ENCODE data around the gene SWI5.
"Not testable (repeated sequence)": the region's sequence is repeated elsewhere in the genome, so short reads cannot be mapped to it uniquely, and the experiment has no call there.

The SWI5 gene

DNA sequence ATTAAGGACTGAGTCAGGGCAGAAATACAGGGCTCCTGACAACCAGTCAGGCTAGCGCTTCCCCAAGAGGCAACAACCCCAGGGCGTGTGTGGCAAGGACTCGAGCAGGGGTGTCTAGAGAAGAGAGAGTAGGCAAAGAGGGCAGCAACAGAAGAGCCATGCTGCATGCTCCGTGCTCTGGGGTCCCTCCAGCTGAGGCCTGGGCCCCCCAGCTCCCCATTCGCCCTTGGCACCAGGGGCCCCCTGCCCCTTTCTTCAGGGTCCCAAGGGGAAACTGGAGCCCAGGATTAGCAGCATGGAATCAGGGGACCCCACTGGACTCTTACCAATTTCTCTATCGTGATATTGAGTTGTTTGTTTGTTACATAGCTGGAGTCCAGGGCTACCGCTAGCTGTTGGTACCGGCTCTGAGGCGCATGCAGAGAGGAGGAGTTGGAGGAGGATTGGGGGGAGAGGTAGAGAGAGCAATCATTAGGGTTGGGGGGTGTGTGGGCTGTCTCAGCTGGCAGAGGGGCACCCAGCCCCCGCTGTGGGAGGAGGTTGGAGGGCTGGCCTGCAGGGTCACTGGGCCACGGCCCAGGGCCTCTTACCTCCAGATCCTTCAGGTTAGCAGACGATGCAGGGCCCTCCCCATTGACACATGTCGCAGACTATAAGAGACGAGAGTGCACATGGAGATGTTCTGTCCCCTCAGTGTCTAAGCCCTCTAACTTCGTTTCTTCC is 9.0 kb upstream of the SWI5 start:
- Histone ChIP-seq H3K36me3 (ENCODE audit: control insufficient read depth in 1 of 2, insufficient read depth in 2 of 2, low read length in 2 of 2) (peaks cover 41 to 70% of the 10 kb centered on the region in 2 donors), H3K27me3 (ENCODE audit: low read depth, low read length) (no peaks in the 10 kb centered on the region), H3K9me3 (ENCODE audit: control insufficient read depth in 1 of 2, low read length in 2 of 2) (no peaks in the 10 kb centered on the region), H3K4me3 (ENCODE audit: low read depth in 1 of 2, low read length in 2 of 2) (no peak overlapping the region), H3K27ac (ENCODE audit: low read length) (no peak overlapping the region), H3K4me1 (ENCODE audit: control insufficient read depth in 1 of 2, insufficient read depth in 2 of 2, low read length in 2 of 2) (no peaks in the 10 kb centered on the region)

DNA sequence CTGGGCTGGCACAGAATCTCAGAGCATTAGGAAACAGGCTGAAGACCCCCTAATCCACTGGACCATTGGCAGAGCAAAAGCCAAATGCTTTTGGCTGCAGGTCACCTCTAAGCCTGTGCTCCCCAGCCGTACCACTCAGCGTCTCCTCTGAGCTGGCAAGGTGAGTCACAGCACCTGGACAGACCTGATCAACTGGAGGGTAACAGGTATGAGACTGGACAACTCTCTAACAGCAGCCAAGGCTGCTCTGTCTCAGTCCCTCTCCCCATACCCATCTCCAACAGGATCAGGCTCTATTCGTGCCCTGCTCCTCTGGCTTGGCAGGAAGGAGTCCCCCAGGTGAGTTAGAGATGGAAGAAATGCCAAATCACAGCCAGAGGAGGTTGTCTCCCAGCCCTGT is 5.0 kb upstream of the SWI5 start:
- Histone ChIP-seq H3K27ac (ENCODE audit: low read length) (no peak overlapping the region), H3K4me1 (ENCODE audit: control insufficient read depth in 1 of 2, insufficient read depth in 2 of 2, low read length in 2 of 2) (peaks cover 6 to 26% of the 10 kb centered on the region in 2 donors), H3K4me3 (ENCODE audit: low read depth in 1 of 2, low read length in 2 of 2) (no peak overlapping the region), H3K9me3 (ENCODE audit: control insufficient read depth in 1 of 2, low read length in 2 of 2) (no peaks in the 10 kb centered on the region), H3K27me3 (ENCODE audit: low read depth, low read length) (no peaks in the 10 kb centered on the region), H3K36me3 (ENCODE audit: control insufficient read depth in 1 of 2, insufficient read depth in 2 of 2, low read length in 2 of 2) (peaks cover 33 to 55% of the 10 kb centered on the region in 2 donors)

DNA sequence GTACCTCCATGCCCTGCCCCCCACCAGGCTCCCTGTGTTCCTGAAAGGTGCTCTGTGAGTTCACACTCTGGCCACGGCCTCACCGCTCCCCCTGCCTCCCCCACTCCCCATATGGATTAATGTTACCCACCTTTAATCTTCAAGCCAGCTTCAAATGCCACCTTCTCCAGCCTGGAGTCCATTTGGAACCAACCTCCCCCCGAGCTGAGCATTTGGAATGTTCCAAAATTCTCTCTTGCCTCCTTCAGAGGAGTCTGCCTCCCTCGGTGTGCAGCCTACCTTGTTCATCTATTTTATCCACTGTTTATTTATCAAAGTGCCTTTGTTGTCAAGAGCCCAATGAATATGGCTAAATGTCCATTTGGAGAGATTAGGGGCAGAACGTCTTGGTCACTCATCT is 4.6 kb upstream of the SWI5 start:
- Histone ChIP-seq H3K4me3 (ENCODE audit: low read depth in 1 of 2, low read length in 2 of 2) (no peak overlapping the region), H3K27ac (ENCODE audit: low read length) (no peak overlapping the region), H3K4me1 (ENCODE audit: control insufficient read depth in 1 of 2, insufficient read depth in 2 of 2, low read length in 2 of 2) (peaks cover 6 to 26% of the 10 kb centered on the region in 2 donors), H3K27me3 (ENCODE audit: low read depth, low read length) (no peaks in the 10 kb centered on the region), H3K9me3 (ENCODE audit: control insufficient read depth in 1 of 2, low read length in 2 of 2) (no peaks in the 10 kb centered on the region), H3K36me3 (ENCODE audit: control insufficient read depth in 1 of 2, insufficient read depth in 2 of 2, low read length in 2 of 2) (peaks cover 30 to 51% of the 10 kb centered on the region in 2 donors)

DNA sequence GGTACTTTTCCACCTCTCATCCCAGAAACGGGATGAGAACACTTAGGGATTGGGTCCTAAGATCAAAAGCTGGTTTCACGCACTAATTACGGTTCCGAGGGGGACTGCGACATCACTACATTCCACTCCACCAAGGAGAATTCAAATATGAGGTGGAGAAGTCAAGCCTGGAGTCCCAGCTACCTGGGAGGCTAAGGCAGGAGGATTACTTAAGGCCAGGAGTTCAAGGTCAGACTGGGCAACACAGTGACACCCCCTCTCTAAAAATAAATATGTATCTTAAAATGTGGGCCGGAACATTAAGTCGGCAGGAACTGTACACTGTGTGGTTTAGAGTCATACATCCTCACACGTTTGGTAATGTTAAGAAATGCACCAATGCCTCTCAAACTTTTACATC is 1.8 kb upstream of the SWI5 start:
- H3K9me3 ChIP-seq (ENCODE audit: control insufficient read depth in 1 of 2, low read length in 2 of 2) = no peaks in the 10 kb centered on the region
- peaks cover 17 to 33% of the 10 kb centered on the region in 2 donors for H3K36me3 ChIP-seq (ENCODE audit: control insufficient read depth in 1 of 2, insufficient read depth in 2 of 2, low read length in 2 of 2)
- peaks cover 6 to 38% of the 10 kb centered on the region in 2 donors for H3K4me1 ChIP-seq (ENCODE audit: control insufficient read depth in 1 of 2, insufficient read depth in 2 of 2, low read length in 2 of 2)
- peak overlapping the region; percentile 74 to 96 for H3K4me3 ChIP-seq (ENCODE audit: low read depth in 1 of 2, low read length in 2 of 2)
- H3K27me3 ChIP-seq (ENCODE audit: low read depth, low read length) = no peaks in the 10 kb centered on the region
- no peak overlapping the region for H3K27ac ChIP-seq (ENCODE audit: low read length)

DNA sequence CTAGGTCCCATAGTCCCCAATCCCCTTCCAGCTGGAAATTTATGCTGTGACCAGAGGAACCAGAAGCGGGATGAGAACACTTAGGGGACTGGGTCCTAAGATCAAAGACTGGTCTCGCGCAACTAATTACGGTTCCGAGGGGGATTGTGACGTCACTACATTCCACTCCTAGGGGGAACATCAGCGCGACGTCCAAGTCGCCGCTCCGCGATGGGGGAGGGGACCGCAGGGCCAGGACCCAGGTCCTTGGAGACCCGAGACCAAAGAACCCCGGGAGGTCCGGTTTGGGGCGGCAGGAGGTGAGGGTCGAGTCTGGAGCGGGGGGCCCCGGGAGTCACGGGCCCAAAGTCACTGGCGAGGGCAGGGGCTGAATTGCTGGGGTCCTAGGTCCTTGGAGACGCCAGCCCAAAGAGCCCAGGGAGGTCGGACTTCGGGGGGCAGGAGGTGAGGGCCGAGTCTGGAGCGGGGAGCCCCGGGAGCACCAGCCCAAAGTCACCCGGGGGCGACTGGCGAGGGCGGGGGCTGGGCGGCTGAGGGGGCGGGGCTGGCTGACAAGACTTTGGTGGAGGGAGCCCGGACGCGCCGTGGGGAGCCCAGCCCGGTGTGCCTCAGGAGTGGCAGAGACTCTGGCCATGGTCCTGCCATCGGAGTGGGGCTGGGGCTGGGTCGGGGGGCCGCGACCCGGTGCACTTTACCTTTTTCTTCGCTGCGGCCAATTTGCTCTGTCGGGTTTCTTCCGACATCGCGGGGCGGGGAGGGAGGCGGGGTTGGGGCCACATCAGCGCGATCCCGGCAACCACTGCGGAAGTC is 673 bp upstream of the SWI5 start, which contains the start of gene GOLGA2:
Gene GOLGA2 (minus strand): TSS at position 810 of the 810 bp plus-strand sequence. CDS start 31 bp downstream, at position 779.
- Histone ChIP-seq H3K27ac (ENCODE audit: low read length) (peak within 1 kb of the TSS; percentile 85), H3K4me1 (ENCODE audit: control insufficient read depth in 1 of 2, insufficient read depth in 2 of 2, low read length in 2 of 2) (peaks cover 6 to 38% of the 10 kb centered on the region in 2 donors), H3K27me3 (ENCODE audit: low read depth, low read length) (no peaks in the 10 kb centered on the region), H3K4me3 (ENCODE audit: low read depth in 1 of 2, low read length in 2 of 2) (peak within 1 kb of the TSS; percentile 90 to 96), H3K9me3 (ENCODE audit: control insufficient read depth in 1 of 2, low read length in 2 of 2) (no peaks in the 10 kb centered on the region), H3K36me3 (ENCODE audit: control insufficient read depth in 1 of 2, insufficient read depth in 2 of 2, low read length in 2 of 2) (peaks cover 17 to 28% of the 10 kb centered on the region in 2 donors)

- peak overlapping the region; percentile 90 to 96 for H3K4me3 ChIP-seq (ENCODE audit: low read depth in 1 of 2, low read length in 2 of 2)
- no peaks in the 10 kb centered on the region for H3K27me3 ChIP-seq (ENCODE audit: low read depth, low read length)
- H3K4me1 ChIP-seq (ENCODE audit: control insufficient read depth in 1 of 2, insufficient read depth in 2 of 2, low read length in 2 of 2) = peaks cover 6 to 38% of the 10 kb centered on the region in 2 donors
- peak overlapping the region; percentile 84 for H3K27ac ChIP-seq (ENCODE audit: low read length)
- H3K36me3 ChIP-seq (ENCODE audit: control insufficient read depth in 1 of 2, insufficient read depth in 2 of 2, low read length in 2 of 2) = peaks cover 9 to 18% of the 10 kb centered on the region in 2 donors
- H3K9me3 ChIP-seq (ENCODE audit: control insufficient read depth in 1 of 2, low read length in 2 of 2) = no peaks in the 10 kb centered on the region
These were observed 646 bp downstream of the SWI5 start for GRCh38 chr9:128276574-128277270.

- H3K36me3 ChIP-seq (ENCODE audit: control insufficient read depth in 1 of 2, insufficient read depth in 2 of 2, low read length in 2 of 2); H3K9me3 ChIP-seq (ENCODE audit: control insufficient read depth in 1 of 2, low read length in 2 of 2); H3K27me3 ChIP-seq (ENCODE audit: low read depth, low read length); H3K4me3 ChIP-seq (ENCODE audit: low read depth in 1 of 2, low read length in 2 of 2); H3K27ac ChIP-seq (ENCODE audit: low read length): not testable (repeated sequence)
- peaks cover 2 to 21% of the 10 kb centered on the region in 2 donors for H3K4me1 ChIP-seq (ENCODE audit: control insufficient read depth in 1 of 2, insufficient read depth in 2 of 2, low read length in 2 of 2)
These were observed 3.3 kb downstream of the SWI5 start for GRCh38 chr9:128279088-128280073.

DNA sequence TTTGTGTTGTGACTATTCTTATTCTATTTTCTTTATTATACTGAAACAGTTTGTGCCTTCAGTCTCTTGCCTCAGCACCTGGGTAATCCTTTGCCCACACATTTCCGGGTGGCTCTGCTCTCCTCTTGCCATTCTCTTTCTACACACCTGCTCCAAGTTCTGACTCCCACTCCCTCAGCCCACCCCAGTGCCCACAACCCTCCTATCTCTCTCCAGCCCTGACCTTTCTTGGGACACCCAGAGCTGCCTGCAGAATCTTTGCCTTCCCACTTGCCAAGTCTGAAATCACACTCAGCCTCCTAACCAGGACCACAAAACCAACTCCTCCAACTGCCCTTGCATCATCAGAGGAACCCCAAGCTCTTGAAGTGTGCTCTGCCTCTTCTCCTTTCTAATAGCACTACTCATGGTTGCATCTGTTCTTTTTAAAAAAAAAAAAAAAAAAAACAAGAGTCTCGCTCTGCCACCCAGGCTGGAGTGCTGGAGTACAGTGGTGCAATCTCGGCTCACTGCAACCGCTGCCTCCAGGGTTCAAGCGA is 4.1 kb downstream of the SWI5 start:
- peaks cover 0 to 14% of the 10 kb centered on the region in 2 donors for H3K4me1 ChIP-seq (ENCODE audit: control insufficient read depth in 1 of 2, insufficient read depth in 2 of 2, low read length in 2 of 2)
- no peaks in the 10 kb centered on the region for H3K27me3 ChIP-seq (ENCODE audit: low read depth, low read length)
- peaks cover 0 to 3% of the 10 kb centered on the region in 2 donors for H3K36me3 ChIP-seq (ENCODE audit: control insufficient read depth in 1 of 2, insufficient read depth in 2 of 2, low read length in 2 of 2)
- no peak overlapping the region for H3K4me3 ChIP-seq (ENCODE audit: low read depth in 1 of 2, low read length in 2 of 2)
- H3K27ac ChIP-seq (ENCODE audit: low read length) = no peak overlapping the region
- no peaks in the 10 kb centered on the region for H3K9me3 ChIP-seq (ENCODE audit: control insufficient read depth in 1 of 2, low read length in 2 of 2)

DNA sequence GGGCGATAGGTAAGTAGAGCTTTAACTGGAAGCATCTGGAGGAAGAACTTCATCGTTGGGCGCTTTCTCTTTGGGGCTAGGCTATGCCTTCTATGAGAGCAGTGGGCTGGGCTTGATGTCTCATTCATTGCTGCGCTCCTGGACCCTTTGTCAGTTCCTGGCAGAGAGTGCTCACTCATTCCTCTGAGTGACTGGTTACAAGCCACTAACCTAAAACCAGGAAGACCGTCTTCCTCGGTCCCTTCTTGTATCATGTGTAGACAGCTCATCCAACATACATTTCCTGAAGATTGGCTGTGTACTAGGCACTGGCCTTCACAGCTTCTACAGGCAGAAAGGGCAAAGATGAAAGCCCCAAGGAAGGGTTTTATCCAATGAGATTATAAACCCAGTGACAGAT is 6.4 kb downstream of the SWI5 start:
- Histone ChIP-seq H3K27ac (ENCODE audit: low read length) (no peak overlapping the region), H3K27me3 (ENCODE audit: low read depth, low read length) (no peaks in the 10 kb centered on the region), H3K9me3 (ENCODE audit: control insufficient read depth in 1 of 2, low read length in 2 of 2) (no peaks in the 10 kb centered on the region)

GRCh38 chr9:128285033-128285784 is 9.1 kb downstream of the SWI5 start:
- H3K4me3 ChIP-seq (ENCODE audit: low read depth in 1 of 2, low read length in 2 of 2) = no peak overlapping the region
- peaks cover 12 to 31% of the 10 kb centered on the region in 2 donors for H3K36me3 ChIP-seq (ENCODE audit: control insufficient read depth in 1 of 2, insufficient read depth in 2 of 2, low read length in 2 of 2)
- no peak overlapping the region for H3K27ac ChIP-seq (ENCODE audit: low read length)
- H3K27me3 ChIP-seq (ENCODE audit: low read depth, low read length) = no peaks in the 10 kb centered on the region
- H3K9me3 ChIP-seq (ENCODE audit: control insufficient read depth in 1 of 2, low read length in 2 of 2) = no peaks in the 10 kb centered on the region
- no peaks in the 10 kb centered on the region for H3K4me1 ChIP-seq (ENCODE audit: control insufficient read depth in 1 of 2, insufficient read depth in 2 of 2, low read length in 2 of 2)

More for the DNA sequence above, 6.4 kb downstream of the SWI5 start:
- peaks cover 9 to 17% of the 10 kb centered on the region in 2 donors for H3K36me3 ChIP-seq (ENCODE audit: control insufficient read depth in 1 of 2, insufficient read depth in 2 of 2, low read length in 2 of 2)
- no peak overlapping the region for H3K4me3 ChIP-seq (ENCODE audit: low read depth in 1 of 2, low read length in 2 of 2)
- H3K4me1 ChIP-seq (ENCODE audit: control insufficient read depth in 1 of 2, insufficient read depth in 2 of 2, low read length in 2 of 2) = peaks cover 0 to 2% of the 10 kb centered on the region in 2 donors
